Loucy (cell line): Measurements from ENCODE around the gene GGT7.
A peak's percentile ranks its signal among the peaks of the same experiment; 100 is the strongest.

Experiments
- H2AFZ ChIP-seq: fragments of 200-600 bp; sonication (generic); 2 replicates; pipeline ENCODE4 v1.6.0; 2016; ENCODE audit warnings: antibody characterized with exemption, mild to moderate bottlenecking, low read length, moderate library complexity
- H3F3A ChIP-seq: fragments of 200-600 bp; 2 replicates; pipeline ENCODE4 v1.6.0; 2016; ENCODE audit warnings: antibody characterized with exemption, low read depth, mild to moderate bottlenecking
- H3K27me3 ChIP-seq: fragments of 200-600 bp; sonication (generic); 2 replicates; pipeline ENCODE4 v1.6.1; 2014; ENCODE audit warnings: low read length, mild to moderate bottlenecking; ENCODE audit not compliant: insufficient read depth, poor library complexity, severe bottlenecking
- H3K36me3 ChIP-seq: fragments of 200-600 bp; sonication (generic); 2 replicates; pipeline ENCODE4 v1.6.1; 2016; ENCODE audit warnings: low read length; ENCODE audit not compliant: insufficient read depth
- H3K4me1 ChIP-seq: fragments of 200-600 bp; sonication (generic); 2 replicates; pipeline ENCODE4 v1.5.1; 2014; ENCODE audit warnings: low read length, mild to moderate bottlenecking; ENCODE audit not compliant: insufficient read depth, poor library complexity, severe bottlenecking
- H3K4me2 ChIP-seq: fragments of 200-600 bp; sonication (generic); 2 replicates; pipeline ENCODE4 v1.6.0; 2014; ENCODE audit warnings: antibody characterized with exemption, low read length, low read depth, mild to moderate bottlenecking; ENCODE audit not compliant: poor library complexity, severe bottlenecking
- H3K4me3 ChIP-seq: fragments of 200-600 bp; sonication (generic); 2 replicates; pipeline ENCODE4 v1.5.1; 2014; ENCODE audit warnings: low read length, mild to moderate bottlenecking, mixed read lengths; ENCODE audit not compliant: poor library complexity, severe bottlenecking
- H3K79me2 ChIP-seq: fragments of 200-600 bp; sonication (generic); 2 replicates; pipeline ENCODE4 v1.6.1; 2014; ENCODE audit warnings: low read length; ENCODE audit not compliant: insufficient read depth
- H3K9ac ChIP-seq: fragments of 200-600 bp; sonication (generic); 2 replicates; pipeline ENCODE4 v1.6.0; 2014; ENCODE audit warnings: mild to moderate bottlenecking, low read depth, low read length, moderate library complexity; ENCODE audit not compliant: poor library complexity, severe bottlenecking
- H3K9me2 ChIP-seq: fragments of 200-600 bp; sonication (generic); replicated peaks from 2 replicates; pipeline ENCODE4 v1.6.1; 2016; ENCODE audit warnings: low read depth, low read length, mixed read lengths
- H3K9me3 ChIP-seq: fragments of 200-600 bp; sonication (generic); 2 replicates; pipeline ENCODE4 v1.6.1; 2014; ENCODE audit warnings: mild to moderate bottlenecking, antibody characterized with exemption, low read length, low read depth; ENCODE audit not compliant: insufficient read depth
- H4K20me1 ChIP-seq: fragments of 200-600 bp; sonication (generic); 2 replicates; pipeline ENCODE4 v1.6.0; 2014; ENCODE audit warnings: antibody characterized with exemption, low read length, mild to moderate bottlenecking; ENCODE audit not compliant: insufficient read depth, poor library complexity, severe bottlenecking
- CTCF ChIP-seq: fragments of 200-600 bp; sonication (generic); conservative IDR thresholded peaks from 2 replicates; pipeline ENCODE4 v1.5.1; 2014; ENCODE audit warnings: mild to moderate bottlenecking, antibody characterized with exemption, low read length
- EZH2phosphoT487 ChIP-seq: fragments of 200-600 bp; IDR thresholded peaks from 2 replicates; pipeline ENCODE4 v1.6.1; 2018; ENCODE audit warnings: antibody characterized with exemption, mild to moderate bottlenecking, moderate library complexity, borderline replicate concordance

Gene GGT7

GRCh38 chr20:34876406-34877282, 4.0 kb upstream of the GGT7 start, which contains the start of gene ACSS2:
Gene ACSS2, plus strand, starts transcription at chr20:34876612. Its CDS starts 34 bp downstream, at chr20:34876646.
- no peaks in the 10 kb centered on the region for H3K27me3 ChIP-seq
- H3K79me2 ChIP-seq = peaks cover 7% of the 10 kb centered on the region; the same call in 1 of the 2 replicates
- peak within 1 kb of the TSS; percentile 81 for H3K4me3 ChIP-seq
- H3K9me2 ChIP-seq = no peaks in the 10 kb centered on the region
- H3K9me3 ChIP-seq = no peaks in the 10 kb centered on the region
- peak within 1 kb of the TSS; percentile 85 for H2AFZ ChIP-seq
- H3K9ac ChIP-seq = peak within 1 kb of the TSS; percentile 79
- peaks cover 36% of the 10 kb centered on the region for H3K4me1 ChIP-seq
- H3K4me2 ChIP-seq = peak within 1 kb of the TSS; percentile 85
- no peaks in the 10 kb centered on the region for H3F3A ChIP-seq
- no peaks in the 10 kb centered on the region for H3K36me3 ChIP-seq
- H4K20me1 ChIP-seq = no peaks in the 10 kb centered on the region
- TF ChIP-seq CTCF (no peak), EZH2phosphoT487 (no peak)

GRCh38 chr20:34875642-34876405, 3.2 kb upstream of the GGT7 start:
- Histone ChIP-seq H3K79me2 (peaks cover 13% of the 10 kb centered on the region; the same call in 1 of the 2 replicates), H2AFZ (peak overlapping the region; percentile 85; the same call in 1 of the 2 replicates), H3K4me3 (peak overlapping the region; percentile 81), H4K20me1 (no peaks in the 10 kb centered on the region), H3K9me2 (no peaks in the 10 kb centered on the region), H3K27me3 (no peaks in the 10 kb centered on the region), H3K4me1 (peaks cover 39% of the 10 kb centered on the region), H3K36me3 (no peaks in the 10 kb centered on the region), H3F3A (no peaks in the 10 kb centered on the region), H3K4me2 (peak overlapping the region; percentile 71), H3K9me3 (no peaks in the 10 kb centered on the region), H3K9ac (peak overlapping the region; percentile 55)
- TF ChIP-seq EZH2phosphoT487 (no peak), CTCF (no peak; the same call in none of the 2 replicates)

- Histone ChIP-seq H2AFZ (no peak overlapping the region), H3K4me2 (no peak overlapping the region), H3K79me2 (peaks cover 13% of the 10 kb centered on the region; the same call in 1 of the 2 replicates), H3K9me3 (no peaks in the 10 kb centered on the region), H3F3A (no peaks in the 10 kb centered on the region), H3K36me3 (no peaks in the 10 kb centered on the region), H3K9me2 (no peaks in the 10 kb centered on the region), H4K20me1 (no peaks in the 10 kb centered on the region), H3K9ac (peak overlapping the region; percentile 55), H3K4me1 (peaks cover 39% of the 10 kb centered on the region), H3K27me3 (no peaks in the 10 kb centered on the region), H3K4me3 (no peak overlapping the region)
- TF ChIP-seq EZH2phosphoT487 (no peak), CTCF (peak; percentile 94)
These were observed 1.5 kb upstream of the GGT7 start for GRCh38 chr20:34874094-34874654.
